Measurements from ENCODE around the gene TBX2.
"Not testable (repeated sequence)": the region's sequence is repeated elsewhere in the genome, so short reads cannot be mapped to it uniquely, and the experiment has no call there.

- TF ChIP-seq CTCF (conservative IDR thresholded peaks at IDR 0.05 in 1 of 2, IDR thresholded peaks at IDR 0.05 in 1 of 2; ENCODE audit: low read depth in 1 of 2, low read length in 2 of 2); EZH2 (IDR thresholded peaks at IDR 0.05; ENCODE audit: low read length, missing control alignments): not testable (repeated sequence)
These were observed 41.9 kb downstream of the TBX2 start for GRCh38 chr17:61441507-61441906.
